Umbilical cord (tissue), 2 donors: ENCODE measurements around the gene FAM120B. TPM values are rescaled to one million over a fixed set of nuclear protein-coding genes. Genes with fewer than 3 reads are reported as not detected.
"Not testable (repeated sequence)": the region's sequence is repeated elsewhere in the genome, so short reads cannot be mapped to it uniquely, and the experiment has no call there.

Experiments used
- DNase-seq: peaks from one replicate; pipeline ENCODE4 v3.0.0-alpha.2; 2015; ENCODE audit warnings: low spot score
- total RNA-seq: library from RNA; depleted of rRNA; stranded (reverse); fragments of >200 nt; gene quantifications from one replicate; pipeline ENCODE4 v1.2.3, GENCODE V29; 2014; ENCODE audit warnings: low replicate concordance; ENCODE audit not compliant: insufficient read depth

Gene FAM120B
- total RNA-seq, 1 donor from 2014 or later: 25.5 TPM

DNA sequence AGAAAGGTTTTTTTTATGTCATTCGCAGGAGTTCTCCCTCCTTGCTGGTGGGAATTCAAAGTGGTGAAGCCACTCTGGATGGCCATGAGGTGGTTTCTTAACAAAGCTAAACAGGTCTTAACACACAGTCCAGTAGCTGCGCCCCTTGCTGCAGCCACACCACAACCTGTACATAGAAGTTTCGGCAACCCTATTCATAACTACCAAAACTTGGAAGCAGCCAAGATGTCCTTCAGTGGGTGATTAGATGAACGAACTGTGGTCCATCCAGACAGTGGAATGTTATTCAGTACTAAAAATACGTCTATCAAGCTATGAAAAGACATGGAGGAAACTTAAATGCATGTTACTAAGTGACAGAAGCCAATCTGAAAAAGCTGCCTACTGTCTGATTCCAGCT lies 78.9 kb downstream of the FAM120B start:
- no peak for DNase-seq

DNA sequence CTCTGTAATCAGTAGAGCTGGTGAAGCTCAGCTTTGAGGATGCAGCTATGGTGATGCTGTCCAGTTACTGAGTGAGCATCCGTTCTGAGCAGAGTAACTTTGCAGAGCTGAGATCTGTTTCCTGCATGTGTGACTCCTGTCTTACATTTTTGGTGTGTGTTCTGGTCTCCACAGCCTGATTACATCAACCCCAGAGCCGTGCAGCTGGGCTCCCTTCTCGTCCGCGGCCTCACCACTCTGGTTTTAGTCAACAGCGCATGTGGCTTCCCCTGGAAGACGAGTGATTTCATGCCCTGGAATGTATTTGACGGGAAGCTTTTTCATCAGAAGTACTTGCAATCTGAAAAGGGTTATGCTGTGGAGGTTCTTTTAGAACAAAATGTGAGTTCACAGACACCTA lies 81.6 kb downstream of the FAM120B start:
- DNase-seq: peak; percentile 95

DNA sequence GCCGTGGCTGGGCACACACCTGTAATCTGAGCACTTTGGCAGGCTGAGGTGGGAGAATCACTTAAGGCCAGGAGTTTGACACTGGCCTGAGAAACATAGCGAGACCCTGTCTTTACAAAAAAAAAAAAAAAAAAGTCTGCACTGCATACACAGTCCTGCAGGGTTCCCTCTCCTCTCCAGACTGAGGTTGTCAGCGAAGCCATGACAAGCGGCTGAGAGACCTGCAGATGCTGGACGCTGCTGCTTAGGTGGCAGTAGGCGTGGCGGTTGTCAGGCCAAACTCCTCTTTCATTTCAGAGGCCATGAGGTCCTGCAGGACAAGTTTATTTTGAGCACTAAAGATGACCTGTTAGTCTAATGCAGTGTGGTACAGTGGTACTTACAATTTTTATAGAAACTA lies 86.5 kb downstream of the FAM120B start:
- DNase-seq: no peak

DNA sequence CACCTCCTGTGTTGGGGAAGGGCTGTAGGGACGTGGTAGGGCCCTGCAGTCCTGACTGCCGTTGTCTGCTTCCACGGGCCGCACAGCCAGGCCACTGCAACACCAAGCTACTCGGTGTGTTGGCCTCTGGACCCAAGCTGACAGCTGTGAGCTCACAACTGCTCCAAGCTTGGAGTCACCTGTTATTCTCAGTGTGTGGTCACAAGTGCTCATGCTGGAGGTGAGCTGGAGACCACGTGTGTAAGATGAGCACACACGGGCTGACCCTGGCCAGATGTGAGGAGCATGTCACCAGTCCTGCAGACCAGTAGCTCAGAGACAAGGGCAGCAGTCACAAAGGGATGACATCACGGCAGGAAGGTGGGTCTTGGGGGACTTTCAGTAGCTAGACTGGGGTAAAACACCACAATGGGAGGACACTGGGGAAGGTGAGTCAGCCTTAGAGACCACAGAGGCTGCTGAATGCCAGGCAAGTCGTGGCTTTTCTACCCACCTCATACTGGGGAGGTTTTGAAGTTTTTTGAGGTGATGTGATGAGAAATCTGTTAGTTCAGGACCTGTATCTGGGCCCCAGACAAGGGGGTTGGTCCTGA lies 87.3 kb downstream of the FAM120B start:
- no peak for DNase-seq

DNA sequence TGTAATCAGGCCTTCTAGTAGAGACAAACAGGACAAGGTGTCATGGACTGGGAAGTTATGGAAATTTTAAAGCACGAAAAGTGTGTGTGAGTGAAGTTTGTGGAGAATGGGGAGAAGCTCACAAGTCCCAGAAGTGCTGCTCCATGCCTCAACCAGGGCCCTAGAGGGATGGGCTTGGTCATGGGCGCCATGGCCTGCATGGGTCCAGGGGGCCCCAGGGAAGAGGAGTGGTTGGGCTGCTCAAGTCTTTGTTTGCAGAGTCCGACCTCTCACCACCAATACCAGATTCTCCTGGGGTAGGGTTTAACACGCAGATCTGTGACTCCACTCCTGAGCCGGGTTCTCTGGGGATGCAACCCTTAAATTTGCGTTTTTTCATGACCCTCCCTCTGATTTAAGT lies 88.4 kb downstream of the FAM120B start:
- no peak for DNase-seq

DNA sequence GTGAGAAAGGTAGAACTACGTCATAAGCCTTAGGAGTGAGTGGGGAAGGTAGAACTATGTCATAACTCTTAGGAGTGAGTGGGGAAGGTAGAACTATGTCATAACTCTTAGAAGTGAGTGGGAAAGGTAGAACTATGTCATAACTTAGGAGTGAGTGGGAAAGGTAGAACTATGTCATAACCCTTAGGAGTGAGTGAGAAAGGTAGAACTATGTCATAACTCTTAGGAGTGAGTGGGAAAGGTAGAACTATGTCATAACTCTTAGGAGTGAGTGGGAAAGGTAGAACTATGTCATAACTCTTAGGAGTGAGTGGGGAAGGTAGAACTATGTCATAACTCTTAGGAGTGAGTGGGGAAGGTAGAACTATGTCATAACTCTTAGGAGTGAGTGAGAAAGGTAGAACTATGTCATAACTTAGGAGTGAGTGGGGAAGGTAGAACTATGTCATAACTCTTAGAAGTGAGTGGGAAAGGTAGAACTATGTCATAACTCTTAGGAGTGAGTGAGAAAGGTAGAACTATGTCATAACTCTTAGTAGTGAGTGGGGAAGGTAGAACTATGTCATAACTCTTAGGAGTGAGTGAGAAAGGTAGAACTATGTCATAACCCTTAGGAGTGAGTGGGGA lies 92.3 kb downstream of the FAM120B start:
- not testable (repeated sequence) for DNase-seq

DNA sequence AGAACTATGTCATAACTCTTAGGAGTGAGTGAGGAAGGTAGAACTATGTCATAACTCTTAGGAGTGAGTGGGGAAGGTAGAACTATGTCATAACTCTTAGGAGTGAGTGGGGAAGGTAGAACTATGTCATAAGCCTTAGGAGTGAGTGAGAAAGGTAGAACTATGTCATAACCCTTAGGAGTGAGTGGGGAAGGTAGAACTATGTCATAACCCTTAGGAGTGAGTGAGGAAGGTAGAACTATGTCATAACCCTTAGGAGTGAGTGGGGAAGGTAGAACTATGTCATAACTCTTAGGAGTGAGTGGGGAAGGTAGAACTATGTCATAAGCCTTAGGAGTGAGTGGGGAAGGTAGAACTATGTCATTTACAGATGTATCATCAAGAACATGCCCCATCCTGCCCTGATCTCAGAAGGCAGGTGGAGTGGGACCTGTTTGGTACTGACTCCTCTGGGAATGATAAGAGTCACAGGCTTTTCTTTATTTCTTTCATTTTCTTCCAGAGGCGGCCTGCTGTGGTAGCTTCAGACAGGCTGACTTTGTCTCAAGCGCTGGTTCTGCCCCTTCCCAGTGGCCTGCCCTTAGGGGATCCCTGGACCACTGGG lies 93.5 kb downstream of the FAM120B start:
- DNase-seq: not testable (repeated sequence)

DNA sequence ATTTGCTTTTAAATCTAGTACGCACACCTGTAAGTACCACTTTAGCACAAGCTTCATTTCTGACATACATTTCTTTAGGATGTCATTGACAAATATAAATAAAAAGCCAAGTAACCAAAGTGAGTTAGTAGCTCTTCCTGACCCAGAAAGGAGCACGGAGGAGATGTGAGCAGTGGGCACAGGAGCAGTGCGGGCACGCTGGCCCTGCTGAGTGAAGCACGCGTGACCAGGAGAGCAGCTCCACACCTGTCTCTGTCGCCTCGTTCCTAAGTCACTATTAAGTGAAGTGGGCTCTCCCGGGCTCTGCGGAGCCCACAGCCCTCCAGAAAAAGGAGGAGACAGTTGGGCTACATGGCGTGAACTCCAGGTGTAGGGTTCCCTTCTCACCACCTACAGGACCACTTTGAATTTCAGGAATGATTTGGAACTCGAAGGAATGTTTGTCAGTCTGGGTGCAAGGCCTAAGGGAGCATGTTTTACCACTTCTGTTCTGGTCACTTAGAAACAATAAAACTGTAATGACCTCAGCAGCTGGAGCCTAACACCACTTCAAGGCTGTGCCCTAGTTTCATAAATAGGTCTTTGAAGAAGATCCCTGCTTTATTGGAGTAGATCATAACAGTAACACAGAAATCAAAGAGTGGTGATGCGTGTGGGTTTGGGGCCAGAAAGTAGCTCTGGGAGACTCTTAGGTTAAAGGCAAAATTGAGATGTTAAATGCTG lies 95.9 kb downstream of the FAM120B start:
- no peak for DNase-seq

DNA sequence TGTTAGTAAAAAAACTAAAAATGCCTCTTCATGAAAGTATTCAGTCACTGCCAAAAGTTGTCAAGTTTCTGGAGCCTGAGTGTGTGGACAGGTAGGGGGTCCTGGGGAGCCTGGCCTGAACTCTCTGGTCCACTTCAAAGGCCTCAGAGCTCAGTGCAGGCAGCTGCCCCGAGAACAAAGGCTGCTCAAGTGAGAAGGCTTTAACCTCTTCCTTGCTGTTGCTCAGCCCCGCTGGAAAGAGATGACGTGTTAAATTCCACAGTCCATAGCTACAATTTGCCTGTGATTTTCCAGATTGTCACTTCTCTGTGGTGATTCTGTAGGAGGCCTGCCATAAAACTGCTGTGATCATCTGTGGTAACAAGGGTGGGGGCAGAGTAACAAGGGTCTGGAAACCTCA lies 96.9 kb downstream of the FAM120B start:
- no peak for DNase-seq

DNA sequence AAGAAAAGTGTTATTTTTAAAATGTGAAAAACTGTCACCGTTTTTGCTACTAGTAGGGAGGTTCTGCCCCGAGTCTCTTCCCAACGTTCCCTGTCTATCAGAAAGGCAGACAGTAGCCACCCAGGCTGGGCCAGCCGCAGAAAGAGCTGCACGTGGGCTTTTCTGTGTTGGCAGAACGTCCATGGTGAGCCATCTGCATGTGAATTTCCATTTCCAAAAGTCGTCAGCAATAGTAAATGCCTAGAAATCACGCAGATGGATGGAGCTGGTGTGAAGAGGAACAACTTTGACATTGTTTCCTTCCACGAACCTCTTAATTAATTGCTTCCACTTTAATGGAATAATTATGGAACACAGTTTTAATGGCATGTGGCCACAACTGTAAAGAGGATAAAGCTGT lies 97.5 kb downstream of the FAM120B start:
- DNase-seq: no peak

DNA sequence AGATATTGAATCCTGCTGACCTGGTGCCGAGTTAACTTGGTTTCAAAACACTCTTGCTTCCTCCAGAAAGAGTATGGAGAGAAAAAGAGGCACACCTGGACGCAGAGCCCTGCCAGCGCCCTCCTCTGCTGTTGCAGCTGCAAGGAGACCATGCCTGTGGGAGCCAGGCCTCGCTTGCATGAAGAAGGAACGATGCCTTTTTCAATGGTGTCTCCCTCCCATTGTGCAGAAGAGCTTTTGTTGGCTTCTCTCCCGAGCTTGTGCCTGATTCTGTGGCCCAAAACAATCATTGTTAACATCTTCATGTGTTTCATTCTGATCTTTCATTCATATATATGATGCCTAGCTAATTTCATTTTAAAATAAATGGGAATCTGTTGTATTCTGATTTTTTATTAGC lies 98.1 kb downstream of the FAM120B start:
- no peak for DNase-seq

DNA sequence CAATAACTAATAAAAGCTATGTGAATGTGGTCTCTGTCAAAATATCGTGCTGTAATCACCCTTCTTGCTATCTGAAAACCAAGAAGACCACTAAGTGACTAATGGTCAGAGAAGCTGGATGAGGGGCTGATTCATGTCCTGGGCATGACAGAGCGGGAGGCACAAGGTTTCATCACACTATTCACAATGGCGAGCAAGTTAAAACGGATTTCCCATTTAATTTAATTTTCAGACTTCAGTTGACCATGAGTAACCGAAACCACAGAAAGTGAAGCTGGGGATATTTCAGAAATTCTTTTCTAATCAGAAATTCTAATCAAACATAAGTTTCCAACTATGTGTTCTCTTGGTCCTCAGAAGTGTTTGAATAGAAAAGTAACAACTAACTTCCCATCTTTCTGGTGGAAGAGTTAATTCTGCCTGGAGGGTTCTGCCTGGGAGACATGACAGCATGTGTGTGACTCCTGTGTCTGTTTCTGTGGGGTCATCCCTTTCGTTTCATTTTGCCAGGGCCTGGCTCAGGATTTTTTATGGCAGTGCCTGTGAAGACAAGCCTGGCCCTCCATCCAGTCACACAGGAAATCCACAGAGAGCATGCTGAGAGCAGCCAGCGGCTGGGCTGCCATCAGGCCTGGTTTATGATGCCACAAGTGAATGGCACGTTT lies 98.9 kb downstream of the FAM120B start:
- no peak for DNase-seq

DNA sequence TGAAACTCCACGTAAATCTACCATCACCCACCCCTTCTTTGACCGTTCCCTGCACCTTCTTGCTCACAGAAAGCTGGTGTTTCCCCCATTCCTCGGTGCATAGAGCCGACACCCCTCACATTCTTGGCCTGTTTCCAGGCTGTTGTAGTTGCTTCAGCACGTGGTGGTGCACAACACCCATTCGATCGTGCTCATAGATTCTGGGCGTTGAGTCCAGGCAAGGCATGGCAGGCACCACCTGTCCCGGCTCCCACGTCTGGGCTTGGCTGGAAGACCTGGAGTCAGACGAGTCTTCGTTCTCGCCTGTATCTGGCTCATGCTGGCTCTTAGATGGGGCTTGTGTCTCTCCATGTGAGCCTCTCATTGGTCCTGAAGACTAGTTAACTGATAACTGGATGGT lies 100.6 kb downstream of the FAM120B start:
- DNase-seq: no peak

DNA sequence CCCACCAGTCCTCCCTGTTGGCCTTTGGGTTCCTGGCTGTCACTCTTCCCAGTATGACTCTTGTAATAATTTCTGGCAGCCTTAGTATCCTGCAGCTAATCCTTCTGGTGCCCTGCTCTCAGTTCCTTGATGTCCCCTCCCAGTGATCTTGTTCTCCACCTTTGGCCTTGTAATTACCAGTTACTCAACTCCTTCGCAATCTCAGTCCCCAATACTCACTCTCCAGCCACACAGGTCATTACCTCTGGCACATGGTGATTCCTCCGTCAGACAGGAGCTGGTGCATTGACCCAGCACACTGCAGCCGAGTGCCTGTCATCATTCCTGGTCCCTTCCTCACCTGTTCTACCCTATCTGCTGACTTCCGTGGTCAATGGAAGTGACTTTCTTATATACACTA lies 101.4 kb downstream of the FAM120B start:
- DNase-seq: no peak

DNA sequence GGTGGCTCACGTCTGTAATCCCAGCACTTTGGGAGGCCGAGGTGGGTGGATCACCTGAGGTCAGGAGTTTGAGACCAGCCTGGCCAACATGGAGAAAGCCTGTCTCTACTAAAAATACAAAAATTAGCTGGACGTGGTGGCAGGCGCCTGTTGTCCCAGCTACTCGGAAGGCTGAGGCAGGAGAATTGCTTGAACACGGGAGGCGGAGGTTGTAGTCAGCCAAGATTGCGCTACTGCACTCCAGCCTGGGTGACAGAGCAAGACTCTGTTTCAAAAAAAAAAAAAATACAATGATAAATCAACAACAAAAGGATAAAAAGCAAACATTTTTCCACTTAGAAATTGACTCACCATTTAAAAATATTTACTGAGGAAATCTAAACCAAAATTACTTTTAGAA lies 103.2 kb downstream of the FAM120B start:
- not testable (repeated sequence) for DNase-seq

DNA sequence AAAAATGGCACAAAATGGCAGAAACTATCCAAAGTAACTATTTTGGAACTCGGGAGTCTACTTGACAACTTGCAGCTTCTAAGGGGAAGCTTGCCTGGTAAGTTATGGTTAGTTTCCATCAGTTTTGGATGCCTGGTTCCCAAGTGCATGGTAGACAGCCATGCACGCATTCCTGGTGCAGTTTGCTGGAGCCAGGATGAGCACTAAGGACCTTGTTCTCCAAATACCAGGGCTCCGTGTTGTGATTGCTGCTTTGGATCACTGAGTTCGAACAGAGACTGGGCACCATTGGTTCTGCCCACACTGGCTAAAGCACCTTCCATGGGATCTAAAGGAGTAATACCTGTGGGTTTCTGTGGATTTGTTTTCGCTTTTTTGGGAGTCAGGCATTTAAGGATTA lies 103.7 kb downstream of the FAM120B start:
- DNase-seq: no peak

DNA sequence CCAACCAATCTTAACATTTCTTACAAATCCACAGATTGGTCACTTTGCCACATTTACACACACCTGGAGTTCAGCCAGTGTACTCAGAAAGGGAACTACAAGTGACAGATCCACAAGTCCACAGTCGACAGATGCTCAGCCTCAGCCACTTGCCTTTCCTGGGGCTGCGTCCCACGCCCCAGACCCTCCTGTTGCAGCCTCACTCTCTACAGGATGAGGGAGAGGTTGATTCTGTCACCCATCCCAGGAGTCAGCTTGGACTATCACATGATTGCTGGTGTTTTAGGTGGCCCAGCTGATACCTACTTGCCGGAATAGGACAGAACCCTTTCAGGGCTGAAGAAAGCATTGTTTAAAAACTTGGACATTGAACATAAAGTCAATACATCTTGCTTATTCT lies 108.8 kb downstream of the FAM120B start:
- DNase-seq: no peak

DNA sequence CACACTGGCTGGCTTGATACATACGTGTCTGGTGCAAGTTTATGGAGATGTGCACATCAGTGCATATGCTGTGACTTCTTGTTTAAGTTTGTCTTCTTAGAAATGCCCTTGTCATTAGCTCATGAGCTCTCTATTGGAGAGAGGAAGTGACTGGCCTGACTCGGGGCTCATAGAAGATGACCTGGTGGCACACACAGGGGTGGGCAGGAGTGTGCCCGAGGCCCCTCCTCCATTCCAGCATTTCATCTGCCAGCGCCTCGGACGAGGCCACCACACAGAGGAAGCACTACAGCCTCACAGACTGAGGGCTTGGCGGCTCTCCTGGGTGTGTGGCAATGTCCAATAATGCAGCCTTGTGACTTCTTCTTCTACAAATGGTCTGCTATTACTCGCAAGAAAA lies 109.7 kb downstream of the FAM120B start:
- no peak for DNase-seq

DNA sequence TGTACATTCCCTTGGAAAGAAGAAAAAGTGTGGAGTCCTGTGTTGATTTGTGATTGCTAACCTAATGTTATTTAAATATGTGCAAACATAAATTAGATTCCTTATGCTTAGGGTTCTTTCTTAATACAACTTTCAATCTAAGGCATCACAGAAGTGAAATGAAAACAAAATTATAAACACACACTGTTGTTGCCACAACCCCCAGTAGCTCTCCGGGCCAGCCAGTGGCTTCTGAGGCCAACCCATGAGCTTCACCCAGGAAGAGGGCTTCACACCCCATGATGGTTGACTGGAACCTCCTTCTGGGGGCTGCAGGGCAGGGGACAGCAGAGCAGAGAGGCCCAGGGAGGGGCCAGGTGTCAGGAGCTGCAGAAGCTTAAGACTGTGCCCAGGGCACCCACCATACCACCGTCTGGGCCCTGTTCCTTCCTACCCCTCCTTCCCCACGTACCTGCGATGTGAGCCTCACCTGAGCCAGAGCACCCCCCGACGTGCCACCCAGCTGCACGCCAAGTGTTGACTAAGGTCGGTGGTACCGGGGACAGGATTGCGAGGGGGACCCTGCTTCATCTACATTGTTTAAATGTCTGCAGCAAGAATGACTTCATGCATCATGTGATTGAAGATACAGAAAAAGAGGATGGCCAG lies 110.5 kb downstream of the FAM120B start:
- no peak for DNase-seq

DNA sequence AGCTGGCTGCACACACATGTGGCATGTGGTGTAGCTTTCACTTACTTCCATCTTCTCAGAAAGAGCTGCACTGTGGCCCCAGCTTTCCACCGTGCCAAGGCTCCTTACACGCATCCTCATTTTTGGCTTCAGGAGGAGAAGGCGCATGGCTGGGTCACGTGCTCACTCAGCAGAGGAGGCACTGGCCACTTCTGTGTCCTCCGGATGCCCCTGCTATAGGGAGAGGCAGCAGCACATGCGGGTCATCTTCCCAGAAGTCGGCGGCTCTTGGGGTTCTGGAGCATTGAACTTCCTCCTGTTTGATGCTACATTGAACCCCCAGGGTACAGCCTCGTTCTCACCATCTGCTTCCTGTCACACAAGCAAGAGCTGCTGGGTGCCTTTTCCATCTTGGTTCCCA lies 111.3 kb downstream of the FAM120B start:
- DNase-seq: no peak

DNA sequence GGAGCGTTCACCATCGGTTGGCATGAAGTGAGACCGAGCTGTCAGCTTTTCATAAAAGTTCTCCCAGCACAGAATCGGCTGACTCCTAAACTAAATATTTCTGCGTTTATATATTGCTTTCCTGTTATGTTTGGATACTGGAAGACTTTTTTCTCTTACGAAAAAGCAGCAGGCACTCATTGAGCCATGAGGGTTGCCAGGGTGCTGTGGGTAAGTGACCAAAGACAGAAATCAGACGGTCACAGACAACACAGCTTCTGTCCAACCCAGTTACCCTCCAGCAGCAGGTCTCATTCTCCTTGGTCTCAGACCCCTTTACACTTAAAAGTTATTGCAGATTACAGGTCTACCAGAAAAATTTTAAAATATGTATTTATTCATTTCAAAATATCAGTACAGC lies 113.7 kb downstream of the FAM120B start:
- no peak for DNase-seq
